ENCODE measurements around the gene CUZD1.

CUZD1 gene

DNA sequence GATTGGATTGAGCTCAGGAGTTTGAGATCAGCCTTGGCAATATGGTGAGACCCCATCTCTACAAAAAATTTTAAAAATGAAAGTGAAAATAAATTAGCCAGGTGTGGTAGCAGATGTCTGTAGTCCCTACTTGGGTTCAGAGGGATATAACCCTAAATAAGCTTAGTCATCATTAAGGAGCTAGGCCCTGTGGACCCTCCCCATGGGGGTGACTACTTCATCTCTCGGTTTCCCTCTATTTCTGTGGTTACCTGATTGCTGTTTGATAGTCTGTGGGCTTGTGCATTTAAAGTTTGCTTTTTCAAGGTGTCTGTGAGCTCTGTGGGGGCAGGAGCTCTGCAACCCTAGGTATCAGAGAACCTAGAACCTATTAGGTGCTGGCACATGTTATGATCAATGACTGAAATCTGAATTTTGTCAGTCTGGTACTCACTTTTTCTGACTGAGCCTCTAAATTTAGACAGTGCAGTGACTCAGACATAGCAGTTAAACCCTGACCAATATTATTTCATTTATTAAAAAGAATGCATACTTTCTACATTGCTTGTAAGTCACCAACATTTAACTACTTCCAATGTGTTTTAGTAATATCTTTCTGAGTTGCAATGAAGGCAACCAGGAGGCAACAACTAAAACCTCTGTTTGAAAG, 8.1 kb upstream of the CUZD1 start:
- TF ChIP-seq, protein P1, sequence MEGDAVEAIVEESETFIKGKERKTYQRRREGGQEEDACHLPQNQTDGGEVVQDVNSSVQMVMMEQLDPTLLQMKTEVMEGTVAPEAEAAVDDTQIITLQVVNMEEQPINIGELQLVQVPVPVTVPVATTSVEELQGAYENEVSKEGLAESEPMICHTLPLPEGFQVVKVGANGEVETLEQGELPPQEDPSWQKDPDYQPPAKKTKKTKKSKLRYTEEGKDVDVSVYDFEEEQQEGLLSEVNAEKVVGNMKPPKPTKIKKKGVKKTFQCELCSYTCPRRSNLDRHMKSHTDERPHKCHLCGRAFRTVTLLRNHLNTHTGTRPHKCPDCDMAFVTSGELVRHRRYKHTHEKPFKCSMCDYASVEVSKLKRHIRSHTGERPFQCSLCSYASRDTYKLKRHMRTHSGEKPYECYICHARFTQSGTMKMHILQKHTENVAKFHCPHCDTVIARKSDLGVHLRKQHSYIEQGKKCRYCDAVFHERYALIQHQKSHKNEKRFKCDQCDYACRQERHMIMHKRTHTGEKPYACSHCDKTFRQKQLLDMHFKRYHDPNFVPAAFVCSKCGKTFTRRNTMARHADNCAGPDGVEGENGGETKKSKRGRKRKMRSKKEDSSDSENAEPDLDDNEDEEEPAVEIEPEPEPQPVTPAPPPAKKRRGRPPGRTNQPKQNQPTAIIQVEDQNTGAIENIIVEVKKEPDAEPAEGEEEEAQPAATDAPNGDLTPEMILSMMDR (IDR thresholded peaks at IDR 0.05; ENCODE audit: low read depth, low read length) = no peak
- no peak for DNase-seq (ENCODE audit: extremely low read depth, low read depth)

DNA sequence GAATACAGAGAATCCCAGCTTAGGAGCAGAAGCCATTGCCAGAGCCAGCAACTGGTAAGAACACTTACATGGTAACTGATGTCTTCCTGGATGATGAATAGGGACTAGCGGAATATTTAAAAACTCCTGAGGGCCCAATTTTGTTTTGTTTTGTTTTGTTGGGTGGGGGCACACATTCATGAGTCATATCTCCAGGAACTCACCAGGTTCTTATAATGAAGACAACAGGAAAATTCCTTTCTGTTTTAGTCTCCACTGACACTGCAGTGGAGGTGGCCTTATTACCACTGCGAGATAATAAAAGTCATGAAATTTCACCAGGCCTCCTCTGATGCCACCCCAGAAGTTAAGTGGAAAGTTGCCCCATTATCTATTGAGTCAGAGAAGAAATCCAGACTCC, 6.6 kb upstream of the CUZD1 start:
- no peak for DNase-seq (ENCODE audit: extremely low read depth, low read depth)
- TF ChIP-seq, protein P1 (IDR thresholded peaks at IDR 0.05; ENCODE audit: low read depth, low read length) = no peak

DNA sequence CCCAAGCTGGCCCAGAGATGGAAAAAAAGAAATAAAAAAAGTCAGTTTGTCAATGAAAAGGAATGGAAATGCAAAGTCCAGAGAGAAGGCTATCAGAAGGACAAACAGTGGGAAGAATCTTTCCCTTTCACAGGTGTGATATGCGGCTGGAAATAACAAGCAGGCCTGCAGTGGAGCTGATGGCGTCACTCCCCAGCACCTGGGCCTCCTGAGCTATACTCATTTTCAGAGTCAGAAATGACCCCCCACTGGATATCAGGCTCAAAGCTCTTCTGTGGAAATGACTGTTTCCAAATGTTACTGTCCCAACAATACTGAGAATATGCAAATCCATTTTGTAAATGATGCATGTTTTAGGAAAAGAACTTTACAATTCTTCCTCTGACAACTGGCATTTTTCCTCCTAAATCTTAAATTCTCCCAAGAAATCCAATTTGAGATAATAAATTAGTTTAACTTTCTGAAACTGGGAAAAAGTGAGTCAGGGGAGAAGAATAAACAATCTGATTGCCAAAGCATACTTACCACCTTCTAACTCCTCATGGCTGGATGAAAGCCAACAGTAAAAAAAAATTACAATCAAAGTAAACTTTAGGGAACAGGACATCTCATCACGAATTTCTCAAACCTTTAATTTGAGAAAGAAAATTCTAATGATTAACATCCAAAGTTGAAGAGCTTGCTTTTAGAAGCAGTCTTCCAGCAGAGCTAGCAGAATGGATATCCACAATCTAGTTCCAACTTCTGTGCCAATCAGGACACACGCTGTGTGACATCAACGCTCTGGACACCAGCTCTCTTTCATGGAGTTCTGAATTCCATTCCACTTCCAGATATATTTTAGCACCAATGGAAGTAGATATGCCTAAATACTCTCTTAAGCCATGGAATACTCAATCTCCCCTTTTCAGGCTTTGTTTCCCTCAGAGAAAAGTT, 5.3 kb upstream of the CUZD1 start:
- peak; percentile 23 for DNase-seq (ENCODE audit: extremely low read depth, low read depth)
- TF ChIP-seq, protein P1 (IDR thresholded peaks at IDR 0.05; ENCODE audit: low read depth, low read length) = no peak

DNA sequence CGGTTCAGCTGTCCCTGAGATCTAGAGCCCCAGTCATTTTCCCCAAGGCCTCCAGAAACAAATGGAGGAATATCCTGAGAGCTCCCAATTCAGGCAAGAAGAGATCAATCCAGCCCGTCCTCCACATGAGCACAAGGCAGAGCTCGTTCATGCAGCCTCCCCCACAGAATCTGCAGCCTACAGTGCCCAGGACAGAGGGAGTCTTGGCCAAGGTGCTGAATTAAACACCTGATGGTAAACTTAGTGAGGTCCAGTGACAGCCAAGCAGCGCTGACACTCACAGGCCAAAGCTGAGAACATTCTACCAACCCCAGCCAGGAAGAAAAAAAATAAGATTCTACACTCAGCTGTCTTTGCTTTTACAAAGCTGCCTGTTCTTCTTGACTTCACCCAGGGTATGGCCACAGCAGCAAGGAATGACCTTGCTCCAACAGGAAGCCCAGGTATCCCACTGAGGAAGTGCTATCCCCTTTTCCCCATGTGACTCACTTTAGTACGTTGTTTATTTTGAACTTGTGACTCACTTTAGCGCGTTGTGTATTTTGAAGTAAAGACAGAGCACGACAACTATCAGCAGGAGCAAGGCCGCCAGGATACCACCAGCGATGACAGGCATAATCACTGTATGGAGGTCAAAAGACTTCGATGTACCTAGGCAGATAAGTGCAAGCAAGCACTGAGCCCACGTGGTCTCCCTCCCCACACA, 4.4 kb upstream of the CUZD1 start:
- TF ChIP-seq, protein P1 (IDR thresholded peaks at IDR 0.05; ENCODE audit: low read depth, low read length) = no peak
- no peak for DNase-seq (ENCODE audit: extremely low read depth, low read depth)

DNA sequence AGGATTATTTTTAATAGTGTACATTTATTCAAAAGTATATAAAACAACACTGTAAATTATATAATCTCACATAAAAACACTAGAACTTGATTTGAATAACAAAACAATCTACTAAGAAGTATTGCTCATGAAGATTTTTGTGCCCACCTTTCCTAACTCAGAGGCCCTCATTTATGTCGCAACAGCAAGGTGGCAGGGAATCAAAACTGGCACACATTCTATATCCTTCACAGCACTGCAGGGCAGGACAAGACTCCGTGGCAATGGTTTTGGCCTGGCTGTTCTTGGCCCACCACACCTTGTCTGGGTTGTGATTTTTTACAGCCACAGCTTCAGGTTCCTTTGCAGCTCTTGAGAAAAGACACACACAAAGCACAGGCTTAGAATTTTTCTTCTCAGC, 3.4 kb upstream of the CUZD1 start:
- TF ChIP-seq, protein P1 (IDR thresholded peaks at IDR 0.05; ENCODE audit: low read depth, low read length) = no peak

DNA sequence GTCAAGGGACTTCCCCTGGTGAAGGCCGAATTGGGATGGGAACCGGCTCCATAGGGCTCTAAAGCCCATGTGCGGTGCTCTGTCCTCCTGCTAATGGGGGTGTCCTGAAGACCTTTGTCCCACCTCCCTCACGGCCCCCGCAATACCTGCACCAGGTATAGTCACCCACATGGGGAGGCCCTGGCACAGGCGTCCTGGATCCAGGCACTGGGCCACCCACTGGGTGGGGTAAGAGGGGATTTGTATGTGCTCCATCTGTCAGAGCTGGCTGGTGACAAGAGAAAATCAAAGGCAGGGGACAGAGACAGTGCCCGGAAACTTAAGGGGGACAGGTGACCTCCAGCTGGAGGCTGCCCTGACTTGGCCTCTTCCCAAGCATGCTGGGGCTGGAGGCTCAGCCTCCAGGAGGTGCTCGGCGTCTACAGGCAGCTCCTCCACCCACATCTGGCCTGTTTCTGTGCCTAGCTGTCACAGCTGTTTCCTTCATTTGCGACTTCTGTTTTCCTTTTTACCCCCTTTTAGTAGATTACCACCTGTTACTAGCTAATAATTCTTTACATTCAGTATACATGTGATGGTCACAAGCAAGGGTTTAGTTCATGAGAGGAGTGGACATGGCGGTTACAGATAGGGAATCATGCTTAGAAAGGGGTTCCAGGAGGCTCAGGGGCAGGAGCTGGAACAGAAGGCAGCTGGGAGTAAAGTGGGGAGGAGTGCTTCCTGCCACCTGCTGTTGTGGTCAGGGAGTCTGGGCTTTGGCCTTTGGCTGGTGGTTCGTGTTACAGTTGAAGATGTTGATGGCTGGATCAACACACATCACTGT, 2.3 kb upstream of the CUZD1 start:
- TF ChIP-seq, protein P1 (IDR thresholded peaks at IDR 0.05; ENCODE audit: low read depth, low read length) = no peak
- no peak for DNase-seq (ENCODE audit: extremely low read depth, low read depth)

More for the DNA sequence above, 3.4 kb upstream of the CUZD1 start:
- no peak for DNase-seq (ENCODE audit: extremely low read depth, low read depth)
